ENCODE measurements around the gene EME1.
"Not testable (repeated sequence)": the region's sequence is repeated elsewhere in the genome, so short reads cannot be mapped to it uniquely, and the experiment has no call there.

Gene EME1

GRCh38 chr17:50394711-50395110 is 21.7 kb downstream of the EME1 start:
- DNase-seq (ENCODE audit: low spot score) = no peak

GRCh38 chr17:50396261-50397110 is 23.5 kb downstream of the EME1 start:
- DNase-seq (ENCODE audit: low spot score) = peak; percentile 45

- peak; percentile 69 for DNase-seq (ENCODE audit: low spot score)
These were observed 24.3 kb downstream of the EME1 start, which contains the start of gene LRRC59 for GRCh38 chr17:50397111-50397918. Gene LRRC59, minus strand, starts transcription at chr17:50397523. Its CDS starts 206 bp downstream, at chr17:50397317.

- DNase-seq (ENCODE audit: low spot score) = no peak
These were observed 24.9 kb downstream of the EME1 start for GRCh38 chr17:50397919-50398285.

GRCh38 chr17:50398672-50399071 is 25.6 kb downstream of the EME1 start:
- not testable (repeated sequence) for DNase-seq (ENCODE audit: low spot score)

- DNase-seq (ENCODE audit: low spot score) = not testable (repeated sequence)
These were observed 26.6 kb downstream of the EME1 start for GRCh38 chr17:50399591-50399990.

GRCh38 chr17:50405351-50405750 is 32.3 kb downstream of the EME1 start:
- not testable (repeated sequence) for DNase-seq (ENCODE audit: low spot score)

GRCh38 chr17:50406578-50406977 is 33.5 kb downstream of the EME1 start:
- DNase-seq (ENCODE audit: low spot score) = no peak

- no peak for DNase-seq (ENCODE audit: low spot score)
These were observed 34.9 kb downstream of the EME1 start for GRCh38 chr17:50407921-50408320.

GRCh38 chr17:50412188-50412732 is 39.2 kb downstream of the EME1 start:
- no peak for DNase-seq (ENCODE audit: low spot score)

GRCh38 chr17:50414808-50415207 is 41.8 kb downstream of the EME1 start:
- no peak for DNase-seq (ENCODE audit: low spot score)

GRCh38 chr17:50419577-50419976 is 46.5 kb downstream of the EME1 start:
- not testable (repeated sequence) for DNase-seq (ENCODE audit: low spot score)

GRCh38 chr17:50420419-50421112 is 47.5 kb downstream of the EME1 start:
- DNase-seq (ENCODE audit: low spot score) = no peak

GRCh38 chr17:50421308-50422051 is 48.5 kb downstream of the EME1 start:
- no peak for DNase-seq (ENCODE audit: low spot score)

GRCh38 chr17:50422738-50423137 is 49.7 kb downstream of the EME1 start:
- no peak for DNase-seq (ENCODE audit: low spot score)

GRCh38 chr17:50423553-50424159 is 50.6 kb downstream of the EME1 start:
- peak; percentile 73 for DNase-seq (ENCODE audit: low spot score)

GRCh38 chr17:50424246-50424995 is 51.4 kb downstream of the EME1 start:
- no peak for DNase-seq (ENCODE audit: low spot score)

- DNase-seq (ENCODE audit: low spot score) = no peak
These were observed 52.1 kb downstream of the EME1 start for GRCh38 chr17:50424996-50425681.

GRCh38 chr17:50425682-50426471 is 52.8 kb downstream of the EME1 start, which contains the start of gene ACSF2:
Gene ACSF2, plus strand, starts transcription at chr17:50426218. Its CDS starts 44 bp downstream, at chr17:50426262.
- DNase-seq (ENCODE audit: low spot score) = peak; percentile 70
